ENCODE data around the gene AMOTL1. TPM values are rescaled to one million over a fixed set of nuclear protein-coding genes. Genes with fewer than 3 reads are reported as not detected.

AMOTL1 gene
- total RNA-seq, 4 donors from 2014 or later, result 150 to 393 (median 244) TPM

DNA sequence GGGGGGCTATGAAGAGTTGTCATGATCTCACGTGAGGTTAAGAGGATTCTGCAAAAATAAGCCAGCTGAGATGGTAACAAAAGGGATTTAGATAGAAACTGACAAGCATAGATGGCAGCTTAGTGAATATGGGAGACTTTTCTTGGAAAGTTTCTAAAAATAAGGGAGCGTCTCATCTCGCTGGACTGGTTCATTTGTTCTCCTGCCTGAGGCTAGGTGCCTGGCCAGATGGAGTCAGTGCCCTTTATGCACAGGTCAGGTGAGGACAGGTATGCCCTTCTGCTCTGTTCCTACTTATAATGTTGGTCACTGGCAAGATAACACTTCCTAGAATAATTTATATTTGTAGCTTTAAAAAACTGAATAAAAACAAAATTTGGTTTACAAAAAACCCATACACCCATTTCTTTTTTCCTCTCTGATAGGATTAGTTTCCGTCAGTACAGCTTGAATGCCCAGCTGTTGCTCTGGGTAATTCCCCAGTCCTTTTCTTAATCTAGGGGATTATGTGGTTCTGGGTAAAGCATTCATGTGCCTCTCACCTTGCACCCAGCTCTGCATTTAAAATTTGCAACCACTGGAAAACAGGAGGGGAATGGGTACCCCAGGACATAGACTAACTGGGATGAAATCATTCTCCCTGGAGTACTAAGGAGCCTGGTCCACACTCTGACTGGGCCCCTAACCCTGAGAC is 90.0 kb downstream of the AMOTL1 start:
- Histone ChIP-seq H3K4me1 (peaks cover 46 to 47% of the 10 kb centered on the region in 2 donors), H3K27ac (peak overlapping the region; percentile 30 to 66 (median 52)), H3K27me3 (no peaks in the 10 kb centered on the region), H3K9me3 (no peaks in the 10 kb centered on the region), H3K36me3 (peaks cover 3 to 78% of the 10 kb centered on the region in 2 donors), H3K4me3 (no peak overlapping the region)
- intact Hi-C loops (cut with DNase I; ENCODE audit: low total_unique reads), result no loop called here
- ATAC-seq, result peak; percentile 32 to 77
- DNase-seq, result peak in 1 of 2 donors; percentile 51
- in situ Hi-C loops (cut with MboI; ENCODE audit: low sequenced_read_pairs in 4 of 4), result no loop called here
- TF ChIP-seq, protein P1, sequence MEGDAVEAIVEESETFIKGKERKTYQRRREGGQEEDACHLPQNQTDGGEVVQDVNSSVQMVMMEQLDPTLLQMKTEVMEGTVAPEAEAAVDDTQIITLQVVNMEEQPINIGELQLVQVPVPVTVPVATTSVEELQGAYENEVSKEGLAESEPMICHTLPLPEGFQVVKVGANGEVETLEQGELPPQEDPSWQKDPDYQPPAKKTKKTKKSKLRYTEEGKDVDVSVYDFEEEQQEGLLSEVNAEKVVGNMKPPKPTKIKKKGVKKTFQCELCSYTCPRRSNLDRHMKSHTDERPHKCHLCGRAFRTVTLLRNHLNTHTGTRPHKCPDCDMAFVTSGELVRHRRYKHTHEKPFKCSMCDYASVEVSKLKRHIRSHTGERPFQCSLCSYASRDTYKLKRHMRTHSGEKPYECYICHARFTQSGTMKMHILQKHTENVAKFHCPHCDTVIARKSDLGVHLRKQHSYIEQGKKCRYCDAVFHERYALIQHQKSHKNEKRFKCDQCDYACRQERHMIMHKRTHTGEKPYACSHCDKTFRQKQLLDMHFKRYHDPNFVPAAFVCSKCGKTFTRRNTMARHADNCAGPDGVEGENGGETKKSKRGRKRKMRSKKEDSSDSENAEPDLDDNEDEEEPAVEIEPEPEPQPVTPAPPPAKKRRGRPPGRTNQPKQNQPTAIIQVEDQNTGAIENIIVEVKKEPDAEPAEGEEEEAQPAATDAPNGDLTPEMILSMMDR (IDR thresholded peaks at IDR 0.05 in 4 of 5, conservative IDR thresholded peaks at IDR 0.05 in 1 of 5), result no peak
- TF ChIP-seq POLR2A (IDR thresholded peaks at IDR 0.05), result no peak

GRCh38 chr11:94860333-94860732 is 92.2 kb downstream of the AMOTL1 start:
- intact Hi-C loops (cut with DNase I; ENCODE audit: low total_unique reads), result no loop called here
- H3K36me3 ChIP-seq, result peaks cover 3 to 77% of the 10 kb centered on the region in 2 donors

GRCh38 chr11:94861306-94861845 is 93.2 kb downstream of the AMOTL1 start:
- no peak for ATAC-seq
- peaks cover 7 to 83% of the 10 kb centered on the region in 2 donors for H3K36me3 ChIP-seq
- peaks cover 17 to 18% of the 10 kb centered on the region in 2 donors for H3K4me1 ChIP-seq
- no peaks in the 10 kb centered on the region for H3K27me3 ChIP-seq
- no peak for TF ChIP-seq POLR2A (IDR thresholded peaks at IDR 0.05)
- TF ChIP-seq, protein P1 (IDR thresholded peaks at IDR 0.05 in 4 of 5, conservative IDR thresholded peaks at IDR 0.05 in 1 of 5), result no peak
- in situ Hi-C loops (cut with MboI; ENCODE audit: low sequenced_read_pairs in 4 of 4), result no loop called here
- H3K27ac ChIP-seq, result peak overlapping the region in 1 of 4 donors; percentile 35
- intact Hi-C loops (cut with DNase I; ENCODE audit: low total_unique reads), result no loop called here
- H3K9me3 ChIP-seq, result no peaks in the 10 kb centered on the region
- no peak overlapping the region for H3K4me3 ChIP-seq
- DNase-seq, result no peak

More at GRCh38 chr11:94860333-94860732, 92.2 kb downstream of the AMOTL1 start:
- H3K27me3 ChIP-seq, result no peaks in the 10 kb centered on the region
- H3K9me3 ChIP-seq, result no peaks in the 10 kb centered on the region
- no peak for TF ChIP-seq POLR2A (IDR thresholded peaks at IDR 0.05)
- TF ChIP-seq, protein P1 (IDR thresholded peaks at IDR 0.05 in 4 of 5, conservative IDR thresholded peaks at IDR 0.05 in 1 of 5), result no peak
- ATAC-seq, result no peak
- in situ Hi-C loops (cut with MboI; ENCODE audit: low sequenced_read_pairs in 4 of 4), result no loop called here
- DNase-seq, result no peak
- no peak overlapping the region for H3K27ac ChIP-seq
- H3K4me3 ChIP-seq, result no peak overlapping the region
- peaks cover 26 to 28% of the 10 kb centered on the region in 2 donors for H3K4me1 ChIP-seq

DNA sequence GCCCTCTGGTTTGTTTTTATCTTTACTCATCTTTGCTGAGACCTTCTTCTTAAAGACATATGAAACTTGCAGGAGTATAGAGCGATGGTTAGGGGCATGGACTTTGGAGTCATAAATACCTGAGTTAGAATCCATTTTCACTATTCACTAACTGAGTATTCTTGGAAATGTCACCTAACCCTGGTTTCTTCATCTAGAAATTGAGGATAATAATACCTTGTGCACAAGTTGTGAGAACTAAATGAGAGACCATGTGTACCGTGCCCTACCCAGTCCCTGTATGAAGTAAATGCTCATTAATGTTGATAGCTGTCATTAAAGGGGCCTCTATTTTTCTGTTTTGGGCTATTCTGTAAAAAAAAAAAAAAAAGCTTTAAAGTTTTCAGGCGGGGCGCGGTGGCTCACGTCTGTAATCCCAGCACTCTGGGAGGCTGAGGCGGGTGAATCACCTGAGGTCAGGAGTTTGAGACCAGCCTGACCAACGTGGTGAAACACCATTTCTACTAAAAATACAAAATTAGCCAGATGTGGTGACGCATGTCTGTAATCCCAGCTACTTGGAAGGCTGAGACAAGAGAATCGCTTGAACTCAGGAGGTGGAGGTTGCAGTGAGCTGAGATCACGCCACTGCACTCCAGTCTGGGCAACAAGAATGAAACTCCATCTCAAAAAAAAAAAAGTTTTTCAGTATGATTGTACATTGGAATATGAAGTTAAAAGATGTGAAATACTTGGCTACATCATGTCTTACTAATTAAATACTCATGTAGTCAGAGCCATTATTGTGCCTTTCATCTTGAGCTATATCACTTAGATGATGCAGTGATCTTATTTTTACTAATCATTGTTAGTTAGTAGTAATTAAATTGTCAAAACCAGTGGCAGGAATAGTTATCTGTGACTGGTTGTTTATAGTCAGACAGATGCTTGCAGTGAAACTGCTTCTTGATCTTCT is 95.0 kb downstream of the AMOTL1 start:
- intact Hi-C loops (cut with DNase I; ENCODE audit: low total_unique reads), result no loop called here
- H3K27ac ChIP-seq, result no peak overlapping the region
- ATAC-seq, result no peak
- no peak overlapping the region for H3K4me3 ChIP-seq
- no peaks in the 10 kb centered on the region for H3K27me3 ChIP-seq
- H3K36me3 ChIP-seq, result peaks cover 8 to 88% of the 10 kb centered on the region in 2 donors
- no peaks in the 10 kb centered on the region for H3K4me1 ChIP-seq
- TF ChIP-seq, protein P1 (IDR thresholded peaks at IDR 0.05 in 4 of 5, conservative IDR thresholded peaks at IDR 0.05 in 1 of 5), result no peak
- no peak for TF ChIP-seq POLR2A (IDR thresholded peaks at IDR 0.05)
- DNase-seq, result no peak
- in situ Hi-C loops (cut with MboI; ENCODE audit: low sequenced_read_pairs in 4 of 4), result no loop called here
- no peaks in the 10 kb centered on the region for H3K9me3 ChIP-seq
